Left ventricle myocardium inferior (tissue), 1 donor: ENCODE data around the gene PIH1D1. TPM values are rescaled to one million over a fixed set of nuclear protein-coding genes. Genes with fewer than 3 reads are reported as not detected.

Experiments
- DNase-seq: peaks from one replicate; pipeline ENCODE4 v3.0.0-alpha.2; 2020
- H3K27ac ChIP-seq: fragments of 200-600 bp; replicated peaks from 2 replicates; pipeline ENCODE4 v1.8.0; 2021
- H3K27me3 ChIP-seq: fragments of 200-600 bp; 2 replicates; pipeline ENCODE4 v1.8.0; 2021; ENCODE audit warnings: low read depth
- H3K36me3 ChIP-seq: fragments of 200-600 bp; 2 replicates; pipeline ENCODE4 v1.8.0; 2021
- H3K4me1 ChIP-seq: fragments of 200-600 bp; 2 replicates; pipeline ENCODE4 v1.8.0; 2021
- H3K4me3 ChIP-seq: fragments of 200-600 bp; 2 replicates; pipeline ENCODE4 v1.8.0; 2021; ENCODE audit warnings: mild to moderate bottlenecking, moderate library complexity
- H3K9me3 ChIP-seq: fragments of 200-600 bp; replicated peaks from 2 replicates; pipeline ENCODE4 v1.8.0; 2021
- intact Hi-C: fragments of 100-400 bp; cut with micrococcal nuclease; formaldehyde crosslinking; loops from one replicate; pipeline ENCODE4 v1.11.0; 2022
- total RNA-seq: library from RNA; stranded (reverse); fragmentation: NEBNext Ultra II Directional; extraction: Animal tissue kit (Norgen Biotek cat#: 25700); gene quantifications from one replicate; pipeline ENCODE4 v1.2.1, GENCODE V29; 2021
- TF ChIP-seq, protein P1 (sequence below): fragments of 200-600 bp; IDR thresholded peaks from 2 replicates; pipeline ENCODE4 v1.8.0; 2021; ENCODE audit warnings: antibody characterized with exemption, mild to moderate bottlenecking, borderline replicate concordance
- donor health status: DM: no; HTN: yes; CAD: no; lungs with severe emphysema.

Gene PIH1D1
- total RNA-seq, 1 donor from 2014 or later: 24.7 TPM

DNA sequence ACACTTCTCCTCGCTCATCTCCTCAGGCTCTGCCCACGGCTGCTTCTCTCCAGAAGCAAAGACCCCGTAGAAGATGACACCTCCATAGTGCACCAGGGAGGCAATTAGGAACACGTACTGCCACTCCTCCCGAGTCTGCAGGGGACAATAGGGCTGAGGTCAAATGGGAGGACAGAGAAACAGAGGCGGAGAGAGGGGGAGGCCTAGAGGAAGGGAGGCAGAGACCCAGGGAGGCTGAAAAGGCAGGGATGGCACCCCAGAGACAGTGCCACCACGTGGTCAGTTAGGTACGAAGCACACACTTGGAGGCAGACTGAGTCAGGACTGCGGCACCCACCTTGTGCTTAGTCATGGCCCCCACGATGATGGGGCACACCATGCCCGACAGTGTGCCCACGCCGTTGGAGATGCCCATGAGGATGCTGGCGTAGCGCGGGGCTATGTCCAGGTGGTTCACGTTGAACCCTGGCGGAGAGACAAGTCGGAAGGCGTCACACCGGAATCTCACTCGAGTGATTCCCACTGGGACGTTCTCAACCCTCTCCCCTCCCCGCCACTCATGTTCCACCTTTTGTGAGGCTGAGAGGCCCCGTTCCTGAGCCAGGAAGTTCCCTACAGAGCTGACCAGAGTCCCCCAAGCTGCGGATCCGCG, 20.8 kb downstream of the PIH1D1 start:
- peaks cover 18% of the 10 kb centered on the region for H3K4me1 ChIP-seq
- DNase-seq: no peak
- H3K9me3 ChIP-seq: no peaks in the 10 kb centered on the region
- H3K27ac ChIP-seq: no peak overlapping the region
- H3K27me3 ChIP-seq: peaks cover 100% of the 10 kb centered on the region
- no peak overlapping the region for H3K4me3 ChIP-seq
- intact Hi-C loops: no loop called here
- H3K36me3 ChIP-seq: no peaks in the 10 kb centered on the region
- TF ChIP-seq, protein P1, sequence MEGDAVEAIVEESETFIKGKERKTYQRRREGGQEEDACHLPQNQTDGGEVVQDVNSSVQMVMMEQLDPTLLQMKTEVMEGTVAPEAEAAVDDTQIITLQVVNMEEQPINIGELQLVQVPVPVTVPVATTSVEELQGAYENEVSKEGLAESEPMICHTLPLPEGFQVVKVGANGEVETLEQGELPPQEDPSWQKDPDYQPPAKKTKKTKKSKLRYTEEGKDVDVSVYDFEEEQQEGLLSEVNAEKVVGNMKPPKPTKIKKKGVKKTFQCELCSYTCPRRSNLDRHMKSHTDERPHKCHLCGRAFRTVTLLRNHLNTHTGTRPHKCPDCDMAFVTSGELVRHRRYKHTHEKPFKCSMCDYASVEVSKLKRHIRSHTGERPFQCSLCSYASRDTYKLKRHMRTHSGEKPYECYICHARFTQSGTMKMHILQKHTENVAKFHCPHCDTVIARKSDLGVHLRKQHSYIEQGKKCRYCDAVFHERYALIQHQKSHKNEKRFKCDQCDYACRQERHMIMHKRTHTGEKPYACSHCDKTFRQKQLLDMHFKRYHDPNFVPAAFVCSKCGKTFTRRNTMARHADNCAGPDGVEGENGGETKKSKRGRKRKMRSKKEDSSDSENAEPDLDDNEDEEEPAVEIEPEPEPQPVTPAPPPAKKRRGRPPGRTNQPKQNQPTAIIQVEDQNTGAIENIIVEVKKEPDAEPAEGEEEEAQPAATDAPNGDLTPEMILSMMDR: no peak

DNA sequence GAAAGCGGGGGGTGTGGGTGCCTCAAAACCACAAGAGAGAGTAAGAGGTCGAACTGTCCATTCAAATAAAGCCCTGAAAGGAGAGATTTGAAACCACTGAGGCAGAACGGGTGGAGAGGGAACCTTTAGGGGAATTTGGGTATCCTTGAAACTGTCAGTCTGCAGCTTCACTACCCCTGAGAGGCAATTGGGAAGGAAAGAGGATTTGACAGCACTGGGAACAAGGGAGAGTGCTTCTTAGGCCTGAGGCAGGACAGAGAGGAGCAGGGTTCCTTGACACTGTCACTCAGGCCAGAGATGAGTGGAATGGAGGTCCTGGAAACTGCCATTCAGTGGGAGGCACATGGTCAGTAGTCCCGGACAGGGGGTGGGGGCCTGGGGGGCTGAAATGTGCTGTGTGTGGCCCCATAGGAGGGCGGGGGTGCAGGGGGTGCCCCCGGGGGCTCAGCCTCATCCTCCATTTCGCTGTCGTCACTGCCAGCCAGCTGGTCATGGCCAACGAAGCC, 21.4 kb downstream of the PIH1D1 start:
- no peak for DNase-seq
- Histone ChIP-seq H3K4me1 (peaks cover 18% of the 10 kb centered on the region), H3K27me3 (peaks cover 100% of the 10 kb centered on the region), H3K9me3 (no peaks in the 10 kb centered on the region), H3K27ac (no peak overlapping the region), H3K4me3 (no peak overlapping the region), H3K36me3 (no peaks in the 10 kb centered on the region)
- TF ChIP-seq, protein P1: no peak
- intact Hi-C loops: no loop called here

DNA sequence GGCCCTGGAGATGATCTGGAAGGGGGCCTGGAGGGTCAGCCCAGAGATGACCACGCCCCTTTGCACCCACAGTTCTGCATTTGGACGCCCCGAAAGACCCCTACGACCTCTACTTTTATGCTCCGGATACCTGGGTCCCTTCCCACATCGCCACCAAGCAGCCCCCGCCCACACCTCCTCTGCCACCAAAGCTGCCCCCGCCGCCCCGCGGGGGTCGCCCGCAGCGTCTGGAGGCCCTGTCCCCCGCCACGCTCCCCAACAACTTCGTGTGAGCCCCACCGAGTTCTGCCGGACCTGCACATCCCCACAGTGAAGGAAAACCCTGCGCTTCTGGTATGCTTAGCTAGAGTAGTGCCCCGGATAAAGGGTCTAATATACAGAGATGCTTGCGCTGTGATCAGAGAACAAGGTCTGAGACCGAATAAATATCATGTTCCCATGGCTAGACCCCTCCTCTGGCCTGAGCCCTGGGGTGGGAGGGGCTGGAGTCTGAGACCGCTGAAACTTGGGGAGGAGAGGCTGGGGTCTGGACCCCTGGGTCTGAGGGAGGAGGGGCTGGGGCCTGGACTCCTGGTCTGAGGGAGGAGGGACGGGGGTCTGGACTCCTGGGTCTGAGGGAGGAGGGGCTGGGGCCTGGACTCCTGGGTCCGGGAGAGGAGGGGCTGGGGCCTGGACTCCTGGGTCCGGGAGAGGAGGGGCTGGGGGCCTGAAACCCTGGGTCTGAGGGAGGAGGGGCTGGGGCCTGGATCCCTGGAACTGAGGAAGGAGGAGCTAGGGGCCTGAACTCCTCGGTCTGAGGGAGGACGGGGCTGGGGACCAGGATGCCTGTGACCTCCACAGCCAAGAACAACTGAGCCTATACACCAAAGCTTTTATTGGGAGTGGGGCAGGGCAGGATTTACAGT, 22.8 kb downstream of the PIH1D1 start:
- H3K9me3 ChIP-seq: no peaks in the 10 kb centered on the region
- no peaks in the 10 kb centered on the region for H3K36me3 ChIP-seq
- peaks cover 20% of the 10 kb centered on the region for H3K4me1 ChIP-seq
- no peak for DNase-seq
- H3K4me3 ChIP-seq: peak overlapping the region; percentile 36
- intact Hi-C loops: no loop called here
- no peak overlapping the region for H3K27ac ChIP-seq
- peaks cover 100% of the 10 kb centered on the region for H3K27me3 ChIP-seq
- TF ChIP-seq, protein P1: no peak

DNA sequence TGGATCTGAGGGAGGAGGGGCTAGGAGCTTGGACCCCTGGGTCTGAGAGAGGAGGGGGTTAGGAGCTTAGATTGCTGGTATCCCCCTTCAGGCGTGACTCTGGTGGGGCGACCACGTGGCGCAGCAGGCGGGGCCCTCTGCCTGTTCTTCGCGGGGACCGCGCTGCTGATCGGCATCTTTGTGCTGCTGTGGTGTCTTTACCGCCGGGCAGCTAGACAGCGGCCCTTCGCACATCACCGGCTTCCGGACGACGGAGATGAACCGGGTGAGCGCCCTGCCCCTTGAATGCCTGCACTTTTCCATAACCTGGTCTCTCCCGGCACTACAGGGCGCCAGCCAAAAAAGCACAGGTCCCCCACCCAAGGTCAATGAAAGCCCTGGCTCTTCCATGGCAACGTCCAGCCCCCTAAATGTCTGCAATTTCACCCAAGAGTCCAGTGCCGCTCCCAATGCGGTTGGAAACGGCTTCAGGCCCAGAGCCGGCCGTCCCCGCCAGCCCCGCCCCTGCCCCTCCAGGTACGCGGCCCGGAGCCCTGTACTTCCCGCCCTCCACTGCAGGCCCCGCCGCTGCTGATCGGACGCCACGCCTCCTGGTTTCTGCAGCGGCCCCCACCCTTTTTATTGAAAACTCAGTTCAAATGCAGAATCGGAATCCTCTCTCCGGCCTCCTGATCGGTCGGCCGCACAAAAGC, 23.6 kb downstream of the PIH1D1 start:
- peaks cover 100% of the 10 kb centered on the region for H3K27me3 ChIP-seq
- intact Hi-C loops: no loop called here
- H3K36me3 ChIP-seq: no peaks in the 10 kb centered on the region
- no peaks in the 10 kb centered on the region for H3K9me3 ChIP-seq
- DNase-seq: no peak
- H3K4me1 ChIP-seq: peaks cover 28% of the 10 kb centered on the region
- TF ChIP-seq, protein P1: no peak
- peak overlapping the region; percentile 36 for H3K4me3 ChIP-seq
- H3K27ac ChIP-seq: no peak overlapping the region

DNA sequence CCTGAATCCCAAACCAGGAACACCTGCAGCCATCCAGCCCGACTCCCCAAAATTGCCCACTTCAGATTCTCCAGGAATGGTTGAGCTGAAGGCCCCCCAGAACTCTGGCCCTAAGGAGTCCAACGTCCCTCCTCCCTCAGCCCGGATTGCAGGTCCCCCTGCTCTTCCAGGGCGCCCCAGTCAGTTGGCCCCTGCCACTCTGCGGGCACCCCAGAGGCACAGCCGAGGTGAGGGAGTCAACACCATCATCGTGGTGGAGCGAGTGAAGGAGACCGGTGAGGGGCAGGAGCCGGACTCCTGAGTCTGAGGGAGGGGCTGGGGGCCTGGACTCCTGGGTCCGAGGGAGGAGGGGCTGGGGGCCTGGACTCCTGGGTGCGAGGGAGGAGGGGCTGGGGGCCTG, 24.3 kb downstream of the PIH1D1 start:
- Histone ChIP-seq H3K27me3 (peaks cover 100% of the 10 kb centered on the region), H3K4me1 (peaks cover 34% of the 10 kb centered on the region), H3K36me3 (no peaks in the 10 kb centered on the region), H3K27ac (no peak overlapping the region), H3K4me3 (no peak overlapping the region), H3K9me3 (no peaks in the 10 kb centered on the region)
- DNase-seq: no peak
- intact Hi-C loops: no loop called here
- TF ChIP-seq, protein P1: no peak
